Endodermal cell (in vitro differentiated cells): ENCODE results near the gene POLRMT. TPM values are rescaled to one million over a fixed set of nuclear protein-coding genes. Genes with fewer than 3 reads are reported as not detected.

Experiments used
- DNase-seq: peaks from one replicate; pipeline ENCODE4 v3.0.0-alpha.2; 2017
- H3K27ac ChIP-seq: 2 replicates; pipeline ENCODE4 v1.5.1; 2013; ENCODE audit warnings: mild to moderate bottlenecking, low read depth, low read length, moderate library complexity
- H3K27me3 ChIP-seq: 2 replicates; pipeline ENCODE4 v1.6.1; 2013; ENCODE audit warnings: mild to moderate bottlenecking, low read length, moderate library complexity; ENCODE audit not compliant: insufficient read depth, control insufficient read depth, poor library complexity, severe bottlenecking
- H3K36me3 ChIP-seq: 2 replicates; pipeline ENCODE4 v1.7.0; 2013; ENCODE audit warnings: mild to moderate bottlenecking, low read length, moderate library complexity; ENCODE audit not compliant: control insufficient read depth, insufficient read depth
- H3K4me1 ChIP-seq: one replicate; pipeline ENCODE4 v1.7.0; 2013; ENCODE audit warnings: low read length; ENCODE audit not compliant: control insufficient read depth, insufficient read depth
- H3K4me3 ChIP-seq: 2 replicates; pipeline ENCODE4 v1.5.1; 2013; ENCODE audit warnings: mild to moderate bottlenecking, low read length, moderate library complexity
- H3K9ac ChIP-seq: 2 replicates; pipeline ENCODE4 v1.6.1; 2013; ENCODE audit warnings: mild to moderate bottlenecking, low read length, moderate library complexity; ENCODE audit not compliant: poor library complexity, severe bottlenecking; ENCODE audit errors: extremely low read depth
- H3K9me3 ChIP-seq: 2 replicates; pipeline ENCODE4 v1.6.1; 2013; ENCODE audit warnings: mild to moderate bottlenecking, low read length, moderate library complexity; ENCODE audit not compliant: control insufficient read depth
- H3K27ac Mint-ChIP-seq: 2 replicates; pipeline ENCODE4 v1.8.0; 2020; ENCODE audit warnings: mixed read lengths
- H3K27me3 Mint-ChIP-seq: 2 replicates; pipeline ENCODE4 v1.8.0; 2021; ENCODE audit warnings: mild to moderate bottlenecking, mixed read lengths; ENCODE audit not compliant: insufficient read depth
- H3K36me3 Mint-ChIP-seq: 2 replicates; pipeline ENCODE4 v1.8.0; 2020; ENCODE audit warnings: low read depth, mixed read lengths
- H3K4me1 Mint-ChIP-seq: 2 replicates; pipeline ENCODE4 v1.8.0; 2020; ENCODE audit warnings: mixed read lengths
- H3K4me3 Mint-ChIP-seq: 2 replicates; pipeline ENCODE4 v1.8.0; 2020; ENCODE audit warnings: mild to moderate bottlenecking, moderate library complexity, mixed read lengths
- H3K9me3 Mint-ChIP-seq: 2 replicates; pipeline ENCODE4 v1.8.0; 2020; ENCODE audit warnings: mild to moderate bottlenecking, mixed read lengths
- CTCF ChIP-seq: fragments of 200-600 bp; sonication (generic); conservative IDR thresholded peaks from 2 replicates; pipeline ENCODE4 v1.5.0; 2021; ENCODE audit warnings: antibody characterized with exemption, mild to moderate bottlenecking
- WGBS, 2 experiments: methylation state at CpG; one replicate each; pipeline versions ENCODE4 v1.1.5 to v1.1.7; 2013; ENCODE audit warnings: missing lambda C conversion rate in 2 of 2, mixed read lengths in 1 of 2; ENCODE audit not compliant: insufficient coverage in 1 of 2, insufficient read length in 1 of 2; 5-methylcytosine and 5-hydroxymethylcytosine counted together
- total RNA-seq, 2 donors: library from RNA; stranded (reverse); fragmentation: NEBNext Ultra II Directional in 1 of 2; extraction: Animal tissue kit (Norgen Biotek cat#: 25700) in 1 of 2; gene quantifications; 2 replicates in 1 of 2; 3 replicates in 1 of 2; pipeline ENCODE4 v1.2.1, GENCODE V29; 2021

The POLRMT gene
- total RNA-seq, 2 donors from 2014 or later = 76.6 to 86.4 TPM

DNA sequence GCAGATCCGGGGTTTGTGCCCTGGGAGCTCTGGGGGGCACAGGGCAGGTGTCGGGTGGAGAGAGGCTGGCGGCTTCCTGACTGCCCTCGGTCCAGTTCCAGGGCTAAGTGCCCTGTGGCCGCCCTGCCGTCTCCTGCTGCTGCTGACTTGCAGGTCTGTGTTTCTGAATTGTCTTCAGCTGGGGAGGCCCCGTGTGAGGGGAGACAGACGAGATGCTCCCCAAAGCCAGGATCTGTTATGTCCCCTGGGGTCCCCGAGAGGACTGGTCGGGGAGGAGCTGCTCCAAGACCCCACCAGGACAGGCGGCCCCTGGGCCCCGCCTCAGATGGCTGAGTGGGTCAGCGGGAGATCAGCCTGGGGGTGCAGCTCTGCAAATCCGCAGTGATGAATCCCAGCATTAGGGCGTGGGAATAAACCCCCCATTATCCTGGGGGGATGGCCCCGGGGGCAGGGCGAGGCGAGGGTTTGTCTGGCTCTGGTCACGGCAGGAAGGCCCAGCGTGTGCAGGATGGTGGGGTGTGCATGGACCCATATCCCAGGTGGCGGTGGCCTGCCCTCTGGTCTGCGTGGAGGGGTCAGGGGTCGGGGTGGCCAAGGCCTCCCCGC lies 39.0 kb downstream of the POLRMT start:
- Histone ChIP-seq H3K4me1 (no peaks in the 10 kb centered on the region), H3K27me3 (peaks cover 45% of the 10 kb centered on the region), H3K27ac (no peak overlapping the region), H3K36me3 (no peaks in the 10 kb centered on the region), H3K9ac (no peak overlapping the region), H3K4me3 (no peak overlapping the region), H3K9me3 (no peaks in the 10 kb centered on the region)
- Mint-ChIP-seq H3K27ac (no peak overlapping the region), H3K36me3 (no peaks in the 10 kb centered on the region), H3K4me1 (no peaks in the 10 kb centered on the region), H3K4me3 (no peak overlapping the region), H3K9me3 (no peaks in the 10 kb centered on the region), H3K27me3 (peaks cover 34% of the 10 kb centered on the region)
- TF ChIP-seq CTCF = no peak
- no peak for DNase-seq
- WGBS, 2 experiments = 85 to 87% methylated on average over 19 to 24 of the region's 24 CpGs

- Histone ChIP-seq H3K27ac (no peak overlapping the region), H3K36me3 (no peaks in the 10 kb centered on the region), H3K4me1 (no peaks in the 10 kb centered on the region), H3K4me3 (no peak overlapping the region), H3K27me3 (peaks cover 53% of the 10 kb centered on the region), H3K9ac (no peak overlapping the region), H3K9me3 (no peaks in the 10 kb centered on the region)
- DNase-seq = no peak
- H3K9me3 Mint-ChIP-seq = no peaks in the 10 kb centered on the region
- no peak for TF ChIP-seq CTCF
- H3K4me3 Mint-ChIP-seq = no peak overlapping the region
- 77 to 86% methylated on average over 9 of the region's 9 CpGs for WGBS, 2 experiments
- no peaks in the 10 kb centered on the region for H3K4me1 Mint-ChIP-seq
- no peak overlapping the region for H3K27ac Mint-ChIP-seq
- H3K27me3 Mint-ChIP-seq = peaks cover 43% of the 10 kb centered on the region
- H3K36me3 Mint-ChIP-seq = no peaks in the 10 kb centered on the region
Measured at GRCh38 chr19:593505-593904, 39.8 kb downstream of the POLRMT start.

GRCh38 chr19:593055-593454 lies 40.3 kb downstream of the POLRMT start:
- Histone ChIP-seq H3K4me3 (no peak overlapping the region), H3K9ac (no peak overlapping the region), H3K9me3 (no peaks in the 10 kb centered on the region), H3K36me3 (no peaks in the 10 kb centered on the region), H3K4me1 (no peaks in the 10 kb centered on the region), H3K27me3 (peaks cover 58% of the 10 kb centered on the region), H3K27ac (no peak overlapping the region)
- Mint-ChIP-seq H3K4me1 (no peaks in the 10 kb centered on the region), H3K36me3 (no peaks in the 10 kb centered on the region), H3K9me3 (no peaks in the 10 kb centered on the region), H3K27ac (no peak overlapping the region), H3K4me3 (no peak overlapping the region), H3K27me3 (peaks cover 46% of the 10 kb centered on the region)
- WGBS, 2 experiments = 93 to 95% methylated on average over 16 to 18 of the region's 18 CpGs
- DNase-seq = no peak
- no peak for TF ChIP-seq CTCF
